ENCODE data around the gene IGSF22. TPM values are rescaled to one million over a fixed set of nuclear protein-coding genes. Genes with fewer than 3 reads are reported as not detected.

IGSF22 gene
- total RNA-seq, 1 donor from 2014 or later, result 0.06 TPM

DNA sequence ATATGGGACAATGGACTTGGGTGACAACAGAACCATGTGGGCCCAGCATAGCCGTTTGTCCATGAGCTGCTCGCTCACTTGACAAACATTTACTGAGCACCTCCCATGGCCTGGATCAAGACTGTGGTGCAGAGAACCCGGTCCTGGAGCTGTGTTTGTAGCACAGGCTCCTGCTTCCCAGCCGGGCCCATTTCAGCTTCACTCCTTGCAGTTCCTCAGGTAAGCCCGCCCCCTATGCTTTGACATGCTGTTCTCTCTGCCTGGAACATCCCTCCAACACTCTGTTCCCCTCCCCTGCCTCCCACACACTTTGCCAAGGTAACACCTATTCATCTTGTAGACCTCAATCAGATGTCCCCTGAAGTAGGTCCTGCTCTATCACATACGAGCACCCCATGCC is 19.3 kb upstream of the IGSF22 start:
- no peak for DNase-seq (ENCODE audit: extremely low read depth, low read depth, low spot score)

DNA sequence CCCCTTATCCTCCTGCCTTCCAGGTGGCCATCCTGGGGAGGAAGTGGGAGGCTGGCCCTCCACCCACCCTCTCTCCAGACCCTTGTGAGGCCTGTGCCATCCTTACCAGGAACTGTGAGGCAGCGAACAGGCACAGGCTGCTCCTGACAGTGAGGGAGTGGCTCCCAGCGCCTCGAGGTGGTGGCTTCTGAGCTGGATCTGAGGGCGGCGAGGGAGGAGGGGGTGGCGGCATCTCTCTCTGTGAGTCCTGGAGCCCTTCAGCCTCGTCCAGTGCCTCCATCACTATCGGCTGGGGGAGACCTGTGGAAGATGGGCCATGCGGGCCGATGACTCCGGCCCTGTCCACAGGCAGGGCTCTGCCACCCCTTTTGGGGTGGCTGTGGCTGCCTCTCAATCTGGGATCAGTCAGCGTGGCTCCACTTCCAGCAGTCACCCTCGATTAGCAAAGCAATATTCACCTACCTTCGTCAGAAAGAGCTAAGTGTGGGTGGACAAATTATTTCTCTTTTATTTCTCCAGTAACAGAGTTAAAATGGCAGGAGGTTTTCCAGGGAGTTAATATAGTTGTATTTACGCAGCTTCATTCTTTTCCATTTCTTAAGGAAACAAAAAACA is 18.0 kb upstream of the IGSF22 start:
- no peak for DNase-seq (ENCODE audit: extremely low read depth, low read depth, low spot score)

DNA sequence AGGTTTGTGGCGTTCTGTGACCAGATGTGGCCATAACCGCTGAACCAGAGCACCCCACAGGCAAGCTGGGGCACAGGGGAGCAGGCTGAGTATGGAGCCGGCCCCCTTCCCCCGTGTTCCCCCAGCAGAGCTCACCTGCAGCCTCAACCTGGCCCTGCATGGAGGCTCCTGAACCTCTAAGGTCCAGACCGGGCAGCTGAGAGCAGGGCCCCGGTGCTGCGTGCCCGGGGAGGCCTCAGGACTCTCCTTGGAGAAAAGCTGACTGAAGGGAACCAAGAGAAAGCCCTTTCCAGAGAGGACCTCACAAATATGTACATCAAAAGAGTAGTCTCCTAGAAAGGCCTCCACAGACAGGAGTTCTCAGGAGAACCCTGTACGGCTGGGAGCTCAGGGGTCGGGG is 17.4 kb upstream of the IGSF22 start:
- DNase-seq (ENCODE audit: extremely low read depth, low read depth, low spot score), result no peak

DNA sequence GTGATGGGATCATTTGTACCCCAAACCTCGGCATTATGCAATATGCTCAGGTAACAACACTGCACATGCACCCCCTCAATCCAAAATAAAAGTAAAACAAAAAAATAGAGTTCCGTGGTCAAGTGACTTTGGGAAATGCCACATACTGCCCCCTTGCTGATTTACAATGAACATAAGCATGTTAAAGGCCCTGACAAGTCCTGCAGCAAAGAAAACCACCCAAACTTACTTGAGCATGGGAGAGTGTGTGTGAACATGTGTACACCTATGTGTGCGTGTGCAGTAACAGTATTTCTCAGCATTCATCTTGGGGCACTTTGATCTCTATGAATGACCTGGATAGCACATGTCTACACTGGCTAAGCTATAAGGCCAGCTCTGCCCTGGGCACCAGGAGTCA is 15.8 kb upstream of the IGSF22 start:
- DNase-seq (ENCODE audit: extremely low read depth, low read depth, low spot score), result no peak

DNA sequence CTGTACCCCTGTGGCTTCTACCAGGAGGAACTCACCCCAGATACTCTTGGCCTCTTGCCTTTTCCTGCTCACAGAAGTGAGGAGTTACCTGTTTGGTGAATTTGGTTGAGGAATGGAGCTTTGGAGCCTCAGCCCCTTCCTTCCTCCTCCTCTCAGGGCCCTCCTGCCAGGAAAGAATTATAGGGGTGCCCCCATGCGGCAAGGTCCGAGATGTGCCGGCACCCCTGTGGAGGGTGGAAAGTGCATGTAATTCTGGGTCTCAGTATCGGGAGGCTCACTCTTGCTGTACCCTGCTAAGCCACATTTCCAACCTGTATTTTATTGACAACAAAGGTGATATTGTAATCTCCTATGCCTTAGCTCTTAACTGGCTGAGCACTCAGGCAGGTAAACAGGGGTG is 13.7 kb upstream of the IGSF22 start:
- no peak for DNase-seq (ENCODE audit: extremely low read depth, low read depth, low spot score)

DNA sequence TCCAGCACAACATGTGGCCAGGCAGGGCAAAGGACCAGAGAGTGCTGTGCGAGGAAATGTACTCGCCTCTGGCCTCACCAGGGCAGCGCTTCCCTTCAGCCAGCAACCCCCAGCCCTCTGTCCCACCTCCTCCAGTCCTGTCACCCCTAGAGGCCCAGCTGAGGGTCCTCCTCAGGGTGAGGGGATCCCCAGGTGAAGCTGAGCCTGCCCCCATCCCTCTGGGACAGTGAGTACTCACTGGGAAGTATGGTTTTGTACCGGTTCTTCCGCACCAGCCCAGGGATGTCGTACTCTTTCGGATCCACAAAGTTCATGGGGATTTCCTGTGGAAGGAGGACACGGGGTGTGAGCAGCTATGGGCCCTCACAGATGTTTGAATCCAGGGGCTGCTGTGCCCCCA is 11.7 kb upstream of the IGSF22 start:
- DNase-seq (ENCODE audit: extremely low read depth, low read depth, low spot score), result no peak

DNA sequence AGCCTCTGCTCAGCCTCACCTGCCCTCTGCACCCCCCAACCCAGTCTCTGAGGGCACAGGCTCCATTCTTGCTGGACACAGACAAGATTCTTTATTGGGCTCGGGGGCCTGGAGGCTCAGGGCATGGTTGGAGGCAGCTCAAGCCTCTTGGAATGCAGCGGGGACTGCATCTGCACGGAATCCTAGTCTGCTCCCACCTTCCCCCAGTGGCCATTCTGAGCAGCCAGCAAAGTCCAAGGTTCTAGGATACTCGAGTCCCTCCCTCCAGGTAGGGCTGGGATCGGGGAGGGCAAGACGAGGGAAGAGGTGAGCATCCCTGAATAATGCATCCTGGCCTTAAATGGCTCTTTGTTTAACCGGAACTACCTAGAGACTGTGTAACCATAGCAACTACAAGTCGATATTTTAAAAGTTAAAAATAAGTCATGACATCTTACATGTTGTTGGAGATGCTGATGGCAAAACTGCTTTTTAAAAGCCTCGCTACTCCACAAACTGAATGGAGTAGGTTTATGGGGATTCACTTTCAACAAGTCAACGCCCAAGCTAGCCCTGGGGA is 10.7 kb upstream of the IGSF22 start:
- DNase-seq (ENCODE audit: extremely low read depth, low read depth, low spot score), result no peak

DNA sequence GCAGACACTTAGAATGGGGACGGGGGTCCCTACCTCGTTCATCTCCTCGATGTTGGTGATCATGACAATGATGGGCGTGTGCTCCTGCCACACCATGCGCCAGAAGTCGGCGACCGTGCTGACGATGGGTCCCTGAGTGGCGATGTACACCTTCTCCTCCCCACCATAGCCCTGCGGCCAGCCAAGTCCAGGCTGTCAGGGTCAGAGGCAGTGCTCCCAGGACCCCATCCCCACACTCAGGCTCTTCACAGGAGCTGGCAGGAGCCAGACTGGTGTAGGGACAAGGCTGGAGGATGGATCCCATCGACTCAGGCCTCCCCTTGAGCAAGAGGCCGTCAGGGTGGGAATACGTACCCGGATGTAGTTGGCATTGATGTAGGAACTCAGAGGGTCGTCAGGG is 7.2 kb upstream of the IGSF22 start:
- no peak for DNase-seq (ENCODE audit: extremely low read depth, low read depth, low spot score)

DNA sequence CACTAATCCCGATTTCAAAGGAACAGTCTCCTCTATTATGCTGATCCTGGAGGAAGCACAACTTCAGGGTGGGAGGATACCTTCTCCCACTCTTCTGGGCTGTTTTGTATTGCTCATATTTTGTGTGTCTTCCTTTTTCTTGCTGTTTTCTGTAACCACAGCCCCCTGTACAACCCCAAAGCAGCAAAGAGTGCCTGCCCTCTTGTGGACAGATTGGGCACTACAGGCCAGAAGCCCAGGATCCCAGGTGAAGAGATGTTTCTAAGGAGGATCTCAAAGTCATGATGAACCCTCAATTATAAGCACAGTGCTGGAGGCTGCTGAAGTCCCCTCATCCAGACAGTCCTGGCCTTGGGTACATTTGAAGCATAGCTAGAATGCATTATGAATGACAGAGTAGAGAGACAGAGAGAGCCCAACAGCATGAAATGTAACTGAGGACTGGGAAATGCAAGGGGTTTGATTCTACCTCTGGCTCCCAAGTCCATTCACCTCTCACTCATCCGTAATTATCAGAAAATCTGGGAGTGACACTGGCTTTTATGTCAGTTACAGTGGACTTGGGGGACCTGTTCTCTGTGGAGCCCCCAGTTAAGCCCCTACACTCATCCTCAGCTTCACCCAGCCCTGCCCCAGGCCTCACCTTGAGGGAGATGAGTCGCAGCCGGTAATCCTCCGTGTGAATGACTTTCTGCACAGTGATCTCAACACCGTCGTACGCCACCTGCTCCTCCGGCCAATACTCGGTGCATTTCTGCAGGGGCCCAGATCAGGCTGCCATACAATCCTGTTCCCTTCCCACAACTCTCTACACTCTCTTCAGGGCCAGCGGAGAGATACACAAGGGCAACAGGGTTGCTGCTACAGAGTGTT is 6.2 kb upstream of the IGSF22 start:
- DNase-seq (ENCODE audit: extremely low read depth, low read depth, low spot score), result no peak

DNA sequence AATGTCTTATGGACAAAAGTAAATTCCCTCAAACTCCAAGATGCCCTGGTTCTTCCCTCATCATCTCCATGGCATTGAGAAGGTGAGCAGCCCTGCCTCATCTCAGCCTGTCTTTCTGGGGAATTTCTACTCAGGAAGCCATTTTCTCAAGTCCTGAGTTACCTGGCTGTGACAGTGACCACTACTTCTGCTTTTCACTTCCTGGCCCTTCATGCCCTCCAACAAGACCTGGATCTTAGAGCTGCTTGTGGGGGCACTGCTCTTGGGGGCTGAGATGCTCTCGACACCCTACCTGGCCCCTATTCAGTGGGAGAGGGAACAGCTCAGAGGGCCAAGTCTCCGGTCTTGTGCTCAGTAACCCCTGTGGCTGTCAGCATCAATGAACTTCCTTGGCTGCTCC is 5.5 kb upstream of the IGSF22 start:
- no peak for DNase-seq (ENCODE audit: extremely low read depth, low read depth, low spot score)

DNA sequence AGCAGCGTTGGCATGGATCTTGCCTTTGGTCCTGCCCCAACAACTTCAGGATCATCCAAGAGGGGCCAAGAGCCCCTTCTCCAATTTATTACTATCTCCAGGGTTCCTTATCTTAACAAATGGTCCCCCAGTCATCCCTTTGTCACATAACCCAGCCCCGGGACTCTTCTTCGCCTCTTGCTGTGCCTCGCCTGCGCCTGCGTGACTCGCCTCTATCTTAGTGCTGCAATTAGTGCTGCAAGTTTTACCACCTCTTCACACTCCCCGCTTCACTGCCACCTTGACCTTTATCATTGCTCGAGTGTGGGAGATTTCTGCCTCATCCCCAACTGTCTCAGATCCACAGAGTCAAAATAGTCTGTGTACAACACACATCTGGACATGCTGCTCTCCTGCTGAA is 4.0 kb upstream of the IGSF22 start:
- no peak for DNase-seq (ENCODE audit: extremely low read depth, low read depth, low spot score)

DNA sequence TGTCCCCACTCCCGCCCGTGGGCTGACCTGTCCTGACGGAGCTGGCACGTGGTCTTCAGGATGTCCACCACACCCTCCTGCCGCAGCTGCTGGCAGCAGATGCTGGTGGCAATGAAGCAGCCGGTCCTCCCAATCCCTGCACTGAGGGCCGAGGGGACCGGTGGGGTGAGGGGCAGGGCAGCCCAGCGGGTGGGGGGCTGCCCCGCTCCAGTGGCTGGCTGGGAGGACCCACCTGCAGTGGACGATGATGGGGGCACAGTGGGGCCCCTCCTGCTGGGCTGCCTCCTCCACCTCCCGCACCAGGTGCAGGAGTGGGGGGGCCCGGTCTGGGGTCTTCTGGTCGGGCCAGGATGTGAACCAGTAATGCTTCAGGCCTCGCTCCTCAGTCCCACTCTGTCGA is 3.4 kb upstream of the IGSF22 start:
- DNase-seq (ENCODE audit: extremely low read depth, low read depth, low spot score), result no peak

DNA sequence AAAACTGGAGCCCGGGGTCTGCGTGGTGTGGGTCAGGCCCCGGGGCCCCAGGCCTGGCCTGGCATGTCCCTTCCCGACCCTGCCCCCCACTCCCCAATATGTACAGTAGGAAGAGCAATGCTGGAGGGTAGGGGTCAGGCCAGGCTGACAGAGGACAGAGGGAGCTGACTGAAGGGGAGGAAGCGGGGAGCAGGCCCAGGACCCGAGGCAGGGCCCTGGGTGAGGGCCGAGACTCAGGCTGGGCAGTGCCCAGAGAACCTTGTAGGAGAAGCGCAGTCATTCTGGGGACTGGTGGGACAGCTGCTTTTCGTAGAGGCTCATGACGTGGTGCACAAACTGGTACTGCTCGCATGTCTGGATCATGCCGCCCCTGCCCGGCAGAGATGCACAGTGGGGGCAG is 2.7 kb upstream of the IGSF22 start:
- DNase-seq (ENCODE audit: extremely low read depth, low read depth, low spot score), result no peak

DNA sequence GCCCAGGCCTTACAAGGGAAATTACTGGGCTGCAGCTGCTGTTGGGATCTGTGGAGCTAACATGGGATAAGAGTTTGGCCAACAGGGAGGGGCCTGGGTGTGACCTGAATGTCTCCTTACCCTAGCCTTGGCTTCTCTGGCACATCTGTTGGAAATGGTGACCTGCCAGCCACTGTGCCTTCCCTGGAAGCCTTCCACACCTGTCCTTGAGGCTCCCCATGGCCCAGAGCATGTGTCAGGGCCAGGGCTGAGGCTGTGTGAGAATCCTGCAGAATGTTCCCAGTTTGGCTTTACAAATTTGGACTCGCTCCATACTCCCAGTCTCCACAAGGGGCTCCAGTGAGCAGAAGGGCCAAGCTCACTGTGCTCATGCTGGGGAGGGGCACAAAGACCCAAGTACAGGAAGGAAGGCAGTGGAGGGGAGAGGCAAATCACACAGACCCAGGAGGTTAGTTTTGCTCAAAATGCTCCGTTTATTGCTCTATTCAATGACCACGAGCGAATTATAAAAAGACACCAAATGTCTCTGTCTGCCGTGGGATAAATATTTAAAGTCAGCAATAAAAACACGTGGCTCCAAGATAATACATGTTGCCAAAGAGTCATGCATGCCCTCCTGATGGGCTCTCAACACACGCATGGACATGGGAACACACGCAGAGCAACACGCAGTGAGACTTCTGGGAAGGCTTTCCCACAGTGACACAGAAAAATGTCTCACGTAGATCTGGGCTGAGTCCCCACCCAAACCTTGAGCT is 1.7 kb upstream of the IGSF22 start:
- DNase-seq (ENCODE audit: extremely low read depth, low read depth, low spot score), result no peak

DNA sequence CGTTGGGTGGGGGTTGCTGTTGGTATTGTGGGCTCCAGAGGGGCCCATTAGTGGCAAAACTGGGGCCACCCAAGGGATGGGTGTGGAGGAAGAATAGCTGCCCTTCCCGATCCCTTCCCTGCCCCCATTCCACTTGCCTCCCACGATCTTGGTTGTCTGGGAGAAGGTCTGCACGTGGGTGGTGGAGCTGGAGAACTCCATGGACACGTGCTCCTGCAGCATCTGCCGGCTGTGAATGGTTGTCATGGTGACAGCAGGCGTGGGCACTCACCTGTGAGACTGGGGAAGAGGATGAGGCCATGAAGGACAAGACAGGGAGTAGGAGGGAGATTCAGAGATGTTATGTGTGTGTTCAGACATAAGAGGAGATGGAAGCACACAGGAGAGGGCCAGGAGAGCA is 2.0 kb downstream of the IGSF22 start:
- no peak for DNase-seq (ENCODE audit: extremely low read depth, low read depth, low spot score)

DNA sequence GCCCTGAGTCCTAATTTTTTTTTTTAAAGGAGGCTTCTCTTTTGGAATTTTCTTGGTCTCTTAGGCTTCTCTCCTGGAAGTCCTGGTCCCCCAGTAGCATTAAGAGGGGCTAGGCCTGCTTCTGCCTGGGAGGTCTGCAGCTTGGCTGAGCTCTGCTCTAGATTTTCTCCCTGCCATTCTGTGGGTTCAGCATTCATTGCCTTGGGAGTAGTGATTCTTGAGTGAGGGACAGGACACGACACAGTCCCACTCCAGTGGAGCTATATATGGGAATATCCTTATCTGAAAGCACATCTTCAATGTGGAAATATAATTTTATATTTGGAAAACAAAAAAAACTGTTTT is 3.7 kb downstream of the IGSF22 start:
- DNase-seq (ENCODE audit: extremely low read depth, low read depth, low spot score), result no peak

DNA sequence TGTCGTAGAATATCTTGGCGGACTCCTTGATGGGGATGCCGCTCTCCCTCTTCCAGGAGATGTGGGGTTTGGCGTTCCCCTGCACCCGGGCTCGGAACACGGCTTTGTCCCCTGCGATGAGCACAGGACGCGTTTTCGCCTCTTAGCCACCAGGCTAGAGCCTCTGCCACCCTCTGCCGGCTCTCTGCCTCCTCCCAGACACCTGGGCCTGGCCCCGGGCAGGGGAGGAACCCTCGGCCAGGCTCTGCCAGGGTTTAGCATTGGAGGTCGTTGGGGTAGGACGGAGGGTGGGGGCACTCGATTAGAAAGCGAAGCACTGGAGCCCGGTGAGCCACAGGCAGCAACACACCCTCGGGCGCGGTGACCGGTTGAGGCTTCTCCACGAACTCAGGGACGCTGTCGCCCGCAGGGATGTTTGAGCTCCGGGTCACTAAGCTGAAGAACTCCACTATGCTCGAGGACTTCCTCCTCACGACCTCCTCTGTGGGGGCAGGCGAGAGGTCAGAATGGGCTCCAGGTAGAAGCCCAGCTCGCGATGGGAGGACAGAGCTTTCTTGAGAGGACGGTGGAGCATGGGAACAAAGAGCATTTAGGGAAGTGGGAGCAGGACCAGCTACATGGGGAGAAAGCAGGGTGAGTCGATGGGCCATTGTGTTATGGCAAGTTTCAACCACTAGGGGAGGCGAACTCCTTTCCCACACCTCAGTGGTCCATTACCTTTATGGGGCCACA is 4.3 kb downstream of the IGSF22 start:
- no peak for DNase-seq (ENCODE audit: extremely low read depth, low read depth, low spot score)

DNA sequence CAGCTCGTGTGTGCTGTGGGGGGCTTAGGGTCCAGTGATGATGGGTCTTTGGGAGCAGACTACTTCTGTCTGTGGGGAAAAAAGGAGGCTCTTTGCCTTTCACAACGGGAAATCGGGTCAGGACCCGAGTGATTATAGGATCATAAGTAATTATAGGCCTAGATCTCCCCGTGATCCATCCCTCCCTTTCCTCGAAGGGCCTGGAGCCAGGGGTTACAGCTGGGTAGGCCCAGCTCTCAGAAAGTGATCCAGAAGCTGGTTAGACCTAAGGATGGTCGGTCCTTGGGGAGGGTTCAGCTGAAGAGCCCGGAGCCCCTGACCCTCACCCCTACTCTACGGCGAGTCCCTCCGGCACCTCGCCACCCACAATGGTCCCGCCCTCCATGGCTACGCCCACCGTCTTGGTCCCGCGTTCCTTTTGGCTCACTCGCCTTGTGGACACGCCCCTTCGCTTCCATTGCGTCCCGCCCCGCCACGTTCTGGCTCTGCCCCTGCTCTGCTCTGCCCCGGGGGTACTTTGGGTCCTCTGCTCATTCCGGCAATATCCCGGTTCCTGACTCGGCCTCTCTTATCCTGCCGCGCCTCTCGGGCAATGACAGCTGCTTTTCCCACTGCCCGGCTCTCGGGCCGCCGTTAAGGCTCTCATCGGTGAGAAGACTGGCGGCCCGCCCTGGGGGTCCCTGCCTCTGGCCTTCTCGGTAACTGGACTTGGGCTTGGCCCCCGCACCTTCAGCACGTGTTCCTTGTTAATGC is 5.0 kb downstream of the IGSF22 start:
- DNase-seq (ENCODE audit: extremely low read depth, low read depth, low spot score), result no peak

DNA sequence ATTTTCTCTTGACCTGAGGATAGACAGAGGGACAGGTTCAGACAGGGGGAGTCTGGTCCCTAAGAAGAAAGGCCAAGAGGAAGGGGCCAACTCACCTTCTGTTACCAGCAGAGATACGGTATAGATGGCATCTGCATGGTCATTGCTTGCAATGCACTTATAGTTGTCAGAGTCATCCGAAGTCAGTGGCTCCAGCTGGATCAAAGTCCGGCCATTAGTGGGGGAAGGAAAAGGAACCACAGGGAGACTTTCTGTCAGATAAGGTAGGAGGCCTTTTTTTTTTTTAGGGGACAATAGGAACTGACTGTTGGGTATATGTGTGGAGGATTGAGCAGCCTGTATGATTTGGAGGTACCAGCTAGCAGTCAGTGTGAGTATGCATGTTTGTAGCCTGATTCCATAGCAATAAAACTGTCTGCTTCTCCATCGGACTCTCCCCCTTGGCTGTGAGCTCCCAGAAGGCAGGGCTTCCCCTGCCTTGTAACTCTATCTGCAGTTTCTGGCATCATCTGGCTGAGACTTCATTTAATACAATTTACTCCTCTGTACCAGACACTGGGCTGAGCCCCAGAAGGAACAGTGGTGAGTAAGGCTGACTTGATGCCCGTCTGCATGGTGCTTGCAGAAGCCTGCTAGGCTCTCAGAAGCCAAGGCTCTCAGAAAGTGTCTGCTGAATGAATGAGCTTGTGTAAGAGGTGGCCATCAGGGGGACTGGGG is 5.7 kb downstream of the IGSF22 start:
- DNase-seq (ENCODE audit: extremely low read depth, low read depth, low spot score), result no peak

DNA sequence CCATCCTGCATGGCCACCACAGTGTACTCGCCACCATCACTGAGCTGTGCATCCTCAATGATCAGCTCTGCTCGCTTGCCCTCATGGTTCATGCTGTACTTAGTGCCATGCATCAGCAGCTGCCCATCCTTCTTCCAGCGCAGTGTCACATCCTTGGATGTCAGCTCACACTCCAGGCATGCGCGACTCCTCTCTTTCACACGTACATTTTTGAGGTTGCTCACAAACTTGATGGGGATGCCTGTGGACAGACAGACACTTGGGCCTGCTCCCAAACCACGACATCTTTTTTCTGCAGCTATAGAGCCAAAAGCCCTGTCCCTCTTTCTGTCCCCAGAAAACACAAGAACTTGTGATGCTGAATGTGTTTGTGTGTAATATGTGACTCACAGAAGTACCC is 10.5 kb downstream of the IGSF22 start:
- DNase-seq (ENCODE audit: extremely low read depth, low read depth, low spot score), result no peak
